HG03565 (cell line): ENCODE data around the gene CCDC18.
"Not testable (repeated sequence)": the region's sequence is repeated elsewhere in the genome, so short reads cannot be mapped to it uniquely, and the experiment has no call there.

Source experiments
- ATAC-seq: cut with Tn5 transposase; IDR thresholded peaks from one replicate; pipeline ENCODE4 v1.9.1; 2021; ENCODE audit warnings: mild to moderate bottlenecking, moderate library complexity; ENCODE audit not compliant: unreplicated experiment

CCDC18 gene

GRCh38 chr1:93170141-93170678, 10.3 kb upstream of the CCDC18 start:
- not testable (repeated sequence) for ATAC-seq

GRCh38 chr1:93171549-93172034, 8.9 kb upstream of the CCDC18 start:
- no peak for ATAC-seq

- ATAC-seq: no peak
These were observed 7.7 kb upstream of the CCDC18 start for GRCh38 chr1:93172778-93173177.

- ATAC-seq: not testable (repeated sequence)
These were observed 5.9 kb upstream of the CCDC18 start for GRCh38 chr1:93174638-93175037.

GRCh38 chr1:93177991-93178390, 2.5 kb upstream of the CCDC18 start:
- ATAC-seq: no peak

- no peak for ATAC-seq
These were observed 2.1 kb upstream of the CCDC18 start for GRCh38 chr1:93178418-93178817.

- peak; percentile 76 for ATAC-seq
These were observed 420 bp upstream of the CCDC18 start, which contains the start of gene TMED5 for GRCh38 chr1:93179886-93180722. TSS of gene TMED5 (minus strand) at chr1:93180413. CDS start at chr1:93180242, 171 bp downstream.

- no peak for ATAC-seq
These were observed 6.1 kb downstream of the CCDC18 start for GRCh38 chr1:93186667-93187066.

- no peak for ATAC-seq
These were observed 9.9 kb downstream of the CCDC18 start for GRCh38 chr1:93190432-93190831.

- ATAC-seq: no peak
These were observed 13.9 kb downstream of the CCDC18 start for GRCh38 chr1:93194231-93194990.

GRCh38 chr1:93196591-93196990, 16.1 kb downstream of the CCDC18 start:
- no peak for ATAC-seq

GRCh38 chr1:93199150-93199549, 18.6 kb downstream of the CCDC18 start:
- ATAC-seq: no peak

- no peak for ATAC-seq
These were observed 19.6 kb downstream of the CCDC18 start for GRCh38 chr1:93200086-93200620.

GRCh38 chr1:93200714-93201113, 20.2 kb downstream of the CCDC18 start:
- no peak for ATAC-seq

- ATAC-seq: no peak
These were observed 25.5 kb downstream of the CCDC18 start for GRCh38 chr1:93205892-93206566.

- ATAC-seq: no peak
These were observed 26.0 kb downstream of the CCDC18 start for GRCh38 chr1:93206567-93206954.

- no peak for ATAC-seq
These were observed 26.7 kb downstream of the CCDC18 start for GRCh38 chr1:93207211-93207610.

- no peak for ATAC-seq
These were observed 34.8 kb downstream of the CCDC18 start for GRCh38 chr1:93215322-93215721.

- peak; percentile 41 for ATAC-seq
These were observed 38.9 kb downstream of the CCDC18 start for GRCh38 chr1:93219443-93219842.

- not testable (repeated sequence) for ATAC-seq
These were observed 40.2 kb downstream of the CCDC18 start for GRCh38 chr1:93220716-93221115.

GRCh38 chr1:93221913-93222312, 41.4 kb downstream of the CCDC18 start:
- no peak for ATAC-seq
